HG02938 (cell line): ENCODE measurements around the gene PEX26.

Experiments
- ATAC-seq: cut with Tn5 transposase; IDR thresholded peaks from one replicate; pipeline ENCODE4 v1.9.1; 2021; ENCODE audit warnings: mild to moderate bottlenecking, moderate library complexity; ENCODE audit not compliant: unreplicated experiment

The PEX26 gene

DNA sequence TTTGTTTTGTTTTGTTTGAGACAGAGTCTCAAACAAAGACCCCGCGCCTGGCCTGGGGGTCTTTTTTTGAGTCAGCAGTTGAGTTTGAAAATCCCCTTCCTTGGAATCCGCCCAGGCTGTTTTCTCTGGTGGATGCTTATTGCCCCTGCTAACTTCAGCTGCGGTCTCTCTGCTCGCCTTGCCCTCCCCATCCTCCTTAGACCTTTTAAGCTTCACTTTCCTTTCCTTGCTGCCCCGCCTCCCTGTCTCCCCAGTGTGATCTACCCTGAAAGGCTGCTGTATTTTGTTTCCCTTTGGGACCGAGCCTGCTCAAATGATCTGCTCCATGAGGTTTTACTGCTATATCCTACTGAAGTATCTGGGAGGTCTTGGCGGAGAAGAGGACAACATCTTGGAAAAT is 74.7 kb downstream of the PEX26 start:
- no peak for ATAC-seq

DNA sequence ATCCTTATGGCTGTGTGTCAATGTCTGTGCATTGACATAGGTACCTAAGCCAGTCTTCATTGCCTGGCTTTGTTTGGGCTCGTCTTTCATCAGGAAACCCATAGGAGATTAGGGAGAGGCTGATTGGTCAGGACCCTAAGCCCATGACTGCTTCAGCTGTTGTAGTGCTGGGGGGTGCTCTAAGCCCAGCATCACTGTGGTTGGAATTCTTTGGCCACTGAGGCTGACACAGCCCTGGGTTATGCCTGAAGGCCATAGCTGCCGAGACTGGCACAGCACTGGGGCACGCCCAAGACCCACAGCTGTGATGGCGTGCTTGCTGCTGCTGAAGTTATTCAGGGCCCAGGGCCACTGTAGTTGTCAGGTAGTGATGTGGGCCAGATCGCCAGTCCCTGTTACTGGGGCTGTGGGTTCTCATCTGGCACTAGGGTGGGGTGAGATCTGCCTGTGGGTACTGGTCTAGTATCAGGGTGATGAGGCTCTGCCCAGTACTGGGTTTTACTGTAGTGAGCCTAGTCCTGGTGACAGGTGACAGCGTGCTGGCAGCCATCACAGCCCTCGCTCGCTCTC is 77.1 kb downstream of the PEX26 start:
- ATAC-seq: no peak
